ENCODE results near the gene EGFR.

The EGFR gene

DNA sequence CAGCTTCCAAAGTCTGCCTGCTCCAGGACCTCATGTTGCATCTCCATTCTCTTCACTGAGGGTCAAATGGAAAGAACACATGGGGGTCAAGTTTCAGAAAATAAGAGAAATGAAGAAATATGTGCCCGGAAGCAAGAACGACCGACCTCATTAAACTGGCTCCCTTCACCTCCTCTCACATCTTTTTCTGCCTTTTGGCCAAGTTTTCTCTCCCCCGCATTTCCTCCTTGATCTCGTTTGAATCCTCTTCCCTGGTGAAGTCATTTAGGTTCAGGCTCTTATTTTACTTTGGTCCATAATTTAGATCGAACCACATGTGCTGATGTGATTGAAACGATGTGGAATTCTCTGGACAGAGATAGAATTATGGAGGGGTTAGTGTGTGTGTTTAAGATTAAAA lies 44.2 kb downstream of the EGFR start:
- no peak for DNase-seq (ENCODE audit: low spot score)

DNA sequence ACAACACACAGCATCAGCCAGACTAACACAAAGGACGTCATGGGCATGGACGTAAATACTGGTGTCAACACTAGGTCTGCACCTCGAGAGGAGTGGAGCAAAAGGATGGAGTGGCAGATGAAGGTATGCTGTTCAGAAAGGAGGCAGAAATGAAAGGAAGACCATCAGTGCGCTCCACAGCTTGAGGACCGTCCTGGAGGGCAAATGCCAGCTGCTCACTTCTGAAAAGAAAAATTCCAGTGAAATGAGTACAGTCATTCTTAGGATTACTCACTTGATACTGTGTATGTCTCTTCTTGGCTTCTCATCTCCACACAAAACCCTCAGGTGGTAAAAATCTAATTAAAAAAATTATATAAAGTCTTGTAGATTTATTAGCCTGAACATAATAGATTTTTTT lies 44.8 kb downstream of the EGFR start:
- no peak for DNase-seq (ENCODE audit: low spot score)

DNA sequence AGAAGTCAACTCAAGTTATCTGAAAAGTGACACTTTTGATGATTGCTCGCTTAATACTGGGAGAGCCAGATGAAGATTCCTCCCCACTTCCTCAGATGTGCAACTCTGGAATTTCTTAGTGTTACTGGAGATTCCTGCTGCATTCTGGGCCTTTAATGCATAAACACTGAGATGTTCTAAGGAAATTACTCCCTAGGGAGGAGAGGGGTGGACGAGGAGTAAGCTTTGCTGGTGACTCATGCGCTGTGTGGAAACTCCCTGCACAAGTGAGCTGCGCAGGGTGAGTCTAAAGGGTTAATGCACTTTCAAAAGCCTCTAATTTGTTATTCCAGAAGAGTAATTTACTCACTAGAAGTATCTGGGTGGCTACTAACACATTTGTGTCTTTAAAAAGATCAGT lies 46.3 kb downstream of the EGFR start:
- peak; percentile 92 for DNase-seq (ENCODE audit: low spot score)

DNA sequence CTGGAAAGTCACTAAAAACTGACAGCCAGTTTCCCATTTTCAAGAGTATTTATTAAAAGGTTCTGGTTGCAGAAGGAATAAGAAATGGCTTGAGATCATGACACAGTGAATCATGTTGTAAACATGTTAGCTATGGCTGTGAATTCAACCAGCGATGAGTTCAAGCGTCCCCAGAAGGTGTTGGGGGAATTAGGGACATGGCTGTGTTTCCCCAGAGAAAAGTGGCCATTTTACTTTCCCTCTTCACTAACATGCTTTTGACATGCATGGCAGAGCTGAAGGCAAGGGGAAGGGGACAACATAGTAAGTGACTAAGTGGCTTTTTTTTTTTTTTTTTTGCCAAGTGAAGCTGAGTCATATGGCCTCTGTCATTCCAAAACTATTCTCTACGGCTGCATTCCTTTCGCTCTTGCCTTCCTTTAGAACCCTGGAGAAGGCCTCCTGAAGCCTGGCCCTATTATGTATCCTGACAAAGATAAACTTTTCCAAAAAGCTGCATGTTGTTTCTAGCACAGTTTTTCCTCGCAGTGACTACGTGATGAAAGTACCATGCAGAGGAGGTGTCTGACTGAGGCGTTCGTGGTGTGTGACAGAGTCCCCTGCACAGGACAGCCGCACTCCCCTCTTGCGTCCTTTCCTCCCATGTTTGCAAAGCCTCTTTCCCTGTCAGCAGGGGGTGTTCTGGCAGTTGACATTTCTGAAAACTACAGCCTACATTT lies 46.9 kb downstream of the EGFR start:
- DNase-seq (ENCODE audit: low spot score): peak; percentile 77

DNA sequence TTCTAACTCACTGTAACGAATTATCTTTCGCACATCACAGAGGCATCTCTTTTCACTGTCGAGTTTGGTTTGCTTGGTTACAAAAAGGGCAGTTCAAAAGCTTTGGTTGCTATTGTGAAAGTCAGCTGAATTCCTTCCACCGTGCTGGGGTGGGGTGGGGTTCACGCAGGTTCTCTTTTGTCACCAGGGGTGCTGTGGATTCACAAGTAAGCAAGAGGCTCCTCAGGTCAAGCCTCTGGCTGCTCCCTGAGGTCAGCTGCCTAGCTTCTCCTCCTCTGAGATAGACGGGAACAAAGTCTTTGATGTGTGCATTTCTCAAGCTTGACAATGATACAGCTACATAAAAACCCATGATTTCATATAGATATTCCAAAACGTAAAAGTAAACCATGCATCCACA lies 47.7 kb downstream of the EGFR start:
- DNase-seq (ENCODE audit: low spot score): peak; percentile 61

DNA sequence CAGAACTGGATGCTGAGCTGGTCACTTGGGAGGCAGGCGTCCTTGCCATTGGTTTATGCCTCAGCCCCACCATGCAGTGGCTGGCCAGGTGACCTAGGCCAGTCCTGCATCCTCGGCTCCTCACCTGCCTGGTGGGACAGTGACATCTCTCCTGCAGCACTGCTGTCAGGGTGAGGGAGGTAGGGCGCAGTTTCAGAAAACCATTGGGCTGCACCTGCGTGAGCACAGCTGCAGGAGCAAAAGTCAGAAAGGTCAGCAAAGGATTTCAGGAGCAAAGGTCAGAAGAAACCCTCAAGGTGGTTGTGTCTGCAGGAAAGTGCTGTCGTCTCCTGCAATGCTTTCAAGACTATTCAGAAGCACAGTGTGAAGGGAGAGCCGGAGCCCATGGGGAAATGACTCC lies 48.1 kb downstream of the EGFR start:
- no peak for DNase-seq (ENCODE audit: low spot score)

DNA sequence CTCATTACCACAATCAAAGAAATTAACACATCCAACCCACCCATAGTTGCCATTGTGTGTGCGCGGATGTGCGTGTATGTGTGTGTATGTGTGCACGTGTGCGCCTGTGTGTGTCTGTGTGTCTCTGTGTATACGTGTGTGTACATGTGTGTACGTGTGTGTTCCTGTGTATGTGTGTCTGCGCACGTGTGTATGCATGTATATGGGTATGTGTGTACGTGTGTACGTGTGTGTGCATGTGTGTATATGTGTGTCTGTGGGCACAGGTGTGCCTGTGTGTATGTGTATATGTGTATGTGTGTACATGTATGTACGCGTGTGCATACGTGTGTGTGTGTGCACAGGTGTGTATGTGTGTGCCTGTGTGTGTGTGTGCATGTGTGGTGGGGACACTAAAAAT lies 48.9 kb downstream of the EGFR start:
- DNase-seq (ENCODE audit: low spot score): no peak

DNA sequence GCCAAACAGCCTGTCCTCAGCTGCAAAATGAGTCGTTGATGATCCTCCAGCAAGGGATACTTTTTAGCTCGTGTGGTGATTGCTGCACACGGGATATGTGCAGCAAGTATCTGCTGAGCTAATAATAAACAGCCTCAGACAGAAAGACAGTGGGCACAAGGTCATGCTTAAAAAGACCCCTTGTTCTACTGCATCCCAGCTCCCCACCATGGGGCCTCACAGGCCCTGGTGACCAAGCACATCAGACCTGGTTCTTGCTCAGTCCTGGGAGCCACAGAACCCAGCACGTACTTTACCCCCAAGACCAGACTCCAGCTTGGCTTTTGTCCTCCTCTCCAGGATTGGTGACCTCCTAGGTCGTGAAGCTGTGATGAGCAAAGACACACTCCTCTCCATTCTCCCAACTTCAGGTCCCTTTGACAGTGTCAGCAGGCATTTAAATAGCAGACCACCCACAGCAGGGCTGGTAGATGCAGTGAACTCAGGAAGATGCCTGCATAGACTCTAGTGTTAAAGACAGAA lies 50.5 kb downstream of the EGFR start:
- DNase-seq (ENCODE audit: low spot score): no peak

DNA sequence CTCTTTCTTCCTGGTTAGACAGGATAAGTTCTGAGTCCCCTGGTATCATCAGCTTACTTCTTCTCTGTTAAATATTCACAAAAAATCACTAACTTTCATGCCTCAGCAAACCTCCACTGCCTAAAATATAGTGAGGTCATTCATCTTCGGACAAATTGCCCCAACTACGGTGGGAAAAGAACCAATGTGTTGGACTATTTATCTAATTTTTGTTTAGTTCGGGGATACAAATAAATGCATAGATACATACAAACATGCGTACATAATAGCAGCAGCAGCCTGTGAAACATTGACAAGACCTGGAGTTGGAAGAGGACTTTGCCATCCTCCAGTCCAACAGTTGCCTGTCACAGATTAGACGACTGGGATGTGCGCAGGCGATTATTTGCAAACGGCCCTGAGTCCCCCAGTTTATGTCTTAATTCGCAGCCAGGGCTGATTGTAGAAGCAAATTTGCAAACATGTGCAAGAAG lies 51.5 kb downstream of the EGFR start:
- no peak for DNase-seq (ENCODE audit: low spot score)

DNA sequence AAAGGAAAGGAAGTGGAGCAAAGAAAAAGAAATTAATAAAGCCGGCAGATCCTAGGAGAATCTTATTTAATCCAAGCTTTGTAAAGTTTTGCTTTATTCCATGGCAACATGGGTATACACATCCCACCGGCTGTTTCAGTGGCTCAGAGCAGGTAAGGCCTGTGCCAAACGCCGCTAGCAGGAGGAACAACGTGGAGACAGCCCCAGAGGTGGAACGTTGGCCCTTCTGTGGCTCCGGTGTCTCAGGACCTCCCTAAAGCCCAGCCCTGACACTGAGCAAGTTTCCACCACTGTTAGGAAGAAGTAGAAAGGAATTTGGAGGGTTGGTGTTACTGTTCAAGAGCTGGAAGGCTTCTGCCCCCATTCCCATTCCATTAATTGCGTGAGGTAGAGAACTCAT lies 52.0 kb downstream of the EGFR start:
- DNase-seq (ENCODE audit: low spot score): no peak

DNA sequence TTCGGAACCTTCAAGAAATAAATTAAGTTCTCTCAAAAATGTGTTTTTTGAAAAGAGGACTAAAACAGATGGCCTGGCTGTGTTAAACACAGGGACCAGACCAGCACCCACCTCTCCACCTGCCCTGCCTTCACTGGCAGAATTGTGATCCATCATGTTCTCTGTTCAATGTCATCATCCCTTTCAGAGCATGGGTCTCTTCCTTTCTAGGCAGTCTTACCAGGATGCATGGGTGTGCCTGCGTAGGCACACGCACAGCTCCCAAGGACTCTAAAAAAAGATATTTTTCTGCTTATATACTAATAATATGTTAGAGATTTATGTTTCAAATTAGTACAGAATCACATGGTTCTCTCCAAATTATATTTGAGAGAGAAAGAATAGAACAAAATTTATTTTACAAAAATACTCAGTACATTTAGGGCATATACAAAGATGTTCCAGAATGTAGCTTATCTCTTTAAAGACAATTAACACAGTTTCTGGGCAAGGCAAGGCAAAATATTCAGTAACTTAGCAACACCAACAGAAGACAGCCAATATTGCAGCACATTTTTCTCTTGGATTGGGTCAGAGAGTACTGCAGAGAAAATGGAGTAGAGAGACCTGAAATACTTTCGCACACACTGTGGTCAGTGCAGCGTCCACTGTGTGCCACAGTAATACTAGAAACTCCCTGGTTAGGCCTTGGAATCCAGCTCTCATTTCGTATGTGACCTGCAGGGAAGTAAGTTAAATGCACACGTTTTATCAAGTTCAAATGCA lies 52.8 kb downstream of the EGFR start:
- DNase-seq (ENCODE audit: low spot score): peak; percentile 53

DNA sequence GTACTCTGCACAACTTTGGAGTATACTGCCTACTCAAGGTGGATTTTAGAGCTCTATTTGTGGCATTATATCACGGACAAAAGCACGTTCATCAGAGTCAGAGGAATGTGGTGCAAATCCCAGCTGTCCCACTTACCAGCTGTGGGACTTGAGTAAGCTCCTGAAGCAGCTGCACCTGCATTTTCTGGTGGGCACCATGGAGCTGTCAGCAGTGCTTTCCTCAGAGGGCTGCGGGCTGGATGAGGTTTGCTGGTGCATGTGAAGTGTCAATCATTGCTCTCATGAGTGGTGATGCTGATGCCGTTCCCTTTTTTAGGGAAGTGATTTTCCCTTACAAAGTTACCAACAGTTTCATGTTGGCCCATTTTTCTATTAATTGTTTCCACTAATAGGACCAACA lies 53.4 kb downstream of the EGFR start:
- no peak for DNase-seq (ENCODE audit: low spot score)

DNA sequence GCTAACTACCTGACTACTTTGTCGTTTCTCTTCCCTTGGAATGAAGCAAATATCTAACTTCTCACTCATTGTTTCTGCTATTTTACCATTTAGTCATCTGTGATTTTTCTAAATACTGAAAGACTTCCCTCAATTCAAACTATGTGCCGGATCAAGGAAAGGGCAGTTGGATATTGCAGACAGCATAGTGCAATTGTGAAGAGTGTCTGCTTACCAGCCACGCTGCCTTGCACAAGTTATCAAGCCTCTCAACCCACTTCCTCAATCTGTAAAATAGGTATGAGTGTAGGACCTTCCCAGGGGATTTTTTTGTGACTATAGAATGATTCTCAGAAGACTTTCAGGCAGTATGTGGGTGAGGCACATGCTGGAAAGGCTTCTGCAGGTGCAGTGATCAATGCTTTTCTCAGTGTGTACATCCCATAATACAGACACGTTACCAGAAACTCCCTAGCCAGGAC lies 54.3 kb downstream of the EGFR start:
- no peak for DNase-seq (ENCODE audit: low spot score)

DNA sequence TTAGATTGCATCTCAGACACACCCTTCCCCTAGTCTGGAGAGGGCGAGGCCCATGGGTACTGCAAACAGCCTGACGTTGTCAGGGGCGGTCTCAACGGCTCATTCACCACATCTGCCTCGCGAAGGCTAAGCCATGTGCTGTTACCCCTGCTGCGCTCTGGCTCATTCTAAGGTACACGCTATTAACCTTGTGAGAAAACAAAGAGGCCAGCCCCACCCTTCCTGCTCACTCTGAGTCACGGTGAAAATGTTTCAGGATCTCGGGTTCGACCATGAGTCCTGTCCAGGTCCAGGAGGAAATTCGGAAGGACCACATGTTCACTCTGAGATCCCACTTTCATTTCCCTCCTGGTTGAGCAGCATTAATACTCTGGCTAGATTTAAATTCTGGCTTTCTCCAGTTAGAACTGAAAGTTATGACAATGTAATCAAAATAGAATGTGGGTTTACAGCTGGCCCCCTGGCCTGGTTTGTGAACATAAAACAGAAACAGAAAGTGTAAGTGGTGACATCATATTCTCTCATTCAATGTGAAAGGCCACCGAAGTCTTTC lies 55.2 kb downstream of the EGFR start:
- DNase-seq (ENCODE audit: low spot score): peak; percentile 58

DNA sequence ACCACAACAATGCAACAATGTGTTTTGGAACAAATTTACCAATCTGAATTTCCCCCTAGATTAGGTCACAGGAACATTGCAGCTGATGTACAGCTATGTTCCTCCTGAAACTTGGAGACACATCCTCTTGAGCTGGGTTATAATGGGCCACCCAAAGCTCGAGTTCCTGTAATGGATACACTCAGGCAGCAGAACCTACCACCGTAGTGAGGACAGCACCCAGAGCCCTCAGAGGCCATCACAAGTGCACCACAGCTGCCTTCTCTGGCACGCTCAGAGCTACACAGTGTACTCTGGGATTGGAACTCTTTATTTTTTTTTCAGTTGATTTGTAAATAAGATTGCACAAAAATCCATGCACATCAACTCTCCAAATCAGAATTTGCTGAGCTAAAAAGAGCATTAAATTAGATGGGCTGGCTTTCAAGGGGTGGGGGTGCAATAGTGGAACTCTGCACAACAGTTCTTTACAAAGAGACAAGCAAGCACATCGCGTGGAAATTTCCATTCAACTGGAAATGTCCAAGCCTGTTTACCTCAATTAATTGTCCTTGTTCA lies 56.7 kb downstream of the EGFR start:
- no peak for DNase-seq (ENCODE audit: low spot score)

DNA sequence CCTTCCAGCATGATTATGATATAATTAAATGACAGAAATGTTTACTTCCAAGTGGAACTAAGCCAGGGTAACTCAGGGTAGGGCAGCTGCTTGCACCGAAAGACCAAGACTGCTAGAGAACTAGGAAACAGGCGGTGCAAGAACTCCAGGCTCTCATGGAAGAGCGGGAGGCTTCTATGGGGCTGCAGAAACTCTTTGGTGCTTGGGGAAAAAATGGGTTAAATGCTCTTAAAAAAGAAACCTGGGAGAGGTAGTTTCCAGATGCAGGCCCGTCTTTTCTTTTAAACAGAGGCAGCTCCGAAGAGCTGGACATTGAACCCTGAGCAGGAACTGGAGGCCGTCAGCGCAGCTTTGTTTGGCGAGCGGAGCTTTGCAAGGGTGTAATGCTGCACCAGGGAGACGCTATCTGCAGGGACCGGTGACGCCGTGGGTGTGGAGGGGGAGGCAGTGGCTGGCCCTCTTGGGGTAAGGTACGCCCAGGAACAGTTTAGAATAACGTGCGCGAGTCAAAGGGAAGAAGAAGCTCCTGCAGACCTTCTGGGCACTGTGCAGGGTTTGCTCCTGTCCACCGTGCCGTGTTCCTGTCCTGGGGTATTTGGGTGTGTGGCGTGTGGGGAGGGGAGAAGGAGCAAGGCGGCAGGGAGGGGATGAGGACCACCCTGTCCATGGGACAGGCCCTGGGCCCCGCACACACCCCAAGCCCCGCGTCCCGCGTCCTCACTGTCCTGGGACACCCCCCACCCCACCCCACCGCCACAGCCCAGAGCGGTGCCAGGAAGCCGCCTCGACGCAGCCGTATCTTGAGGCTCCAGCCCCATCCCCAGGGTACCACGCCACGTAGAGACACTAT lies 59.0 kb downstream of the EGFR start:
- no peak for DNase-seq (ENCODE audit: low spot score)

DNA sequence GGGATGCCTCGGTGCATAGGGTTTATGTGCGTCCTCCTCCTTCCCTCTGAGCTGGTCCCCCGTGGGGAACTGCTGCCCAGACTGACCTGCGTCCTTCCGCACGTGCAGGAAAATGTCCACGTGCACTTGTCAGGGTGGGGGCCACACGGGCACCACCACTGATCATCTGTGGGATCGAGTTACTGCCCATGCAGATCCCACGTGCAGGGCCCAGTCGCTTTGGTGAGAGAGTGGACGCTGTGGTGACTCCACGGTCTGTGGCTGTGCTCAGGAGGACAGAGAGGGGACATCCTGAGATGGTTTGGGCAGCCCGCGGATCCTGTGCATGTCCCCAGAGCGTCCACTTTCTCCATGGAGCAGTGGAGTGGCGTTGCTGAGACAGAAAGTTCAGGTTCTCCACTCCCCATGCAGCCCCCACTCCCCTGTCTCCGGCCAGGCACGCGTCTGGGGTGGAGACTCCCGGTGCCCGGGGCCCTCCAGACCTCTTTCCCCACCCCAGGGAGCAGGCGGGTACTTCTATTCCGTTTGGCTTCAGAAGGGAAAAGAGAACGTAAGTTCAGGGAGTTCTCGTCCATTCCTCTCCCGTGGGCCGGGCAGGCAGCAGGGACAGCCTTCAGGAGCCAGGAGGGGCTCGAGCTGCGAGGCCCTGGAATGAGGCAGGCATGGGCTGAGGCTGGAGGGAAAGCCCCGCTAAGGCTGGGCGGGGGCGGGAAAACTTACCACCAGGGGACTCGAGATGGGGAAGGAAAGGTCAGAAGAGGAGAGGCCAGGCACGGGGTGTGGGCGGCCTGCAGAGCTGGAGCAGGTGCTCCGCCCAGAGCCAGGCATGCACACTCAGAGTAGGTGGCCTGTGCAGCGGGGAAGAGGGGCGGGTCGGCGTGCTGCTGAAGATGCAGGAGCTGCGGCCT lies 59.9 kb downstream of the EGFR start:
- no peak for DNase-seq (ENCODE audit: low spot score)

DNA sequence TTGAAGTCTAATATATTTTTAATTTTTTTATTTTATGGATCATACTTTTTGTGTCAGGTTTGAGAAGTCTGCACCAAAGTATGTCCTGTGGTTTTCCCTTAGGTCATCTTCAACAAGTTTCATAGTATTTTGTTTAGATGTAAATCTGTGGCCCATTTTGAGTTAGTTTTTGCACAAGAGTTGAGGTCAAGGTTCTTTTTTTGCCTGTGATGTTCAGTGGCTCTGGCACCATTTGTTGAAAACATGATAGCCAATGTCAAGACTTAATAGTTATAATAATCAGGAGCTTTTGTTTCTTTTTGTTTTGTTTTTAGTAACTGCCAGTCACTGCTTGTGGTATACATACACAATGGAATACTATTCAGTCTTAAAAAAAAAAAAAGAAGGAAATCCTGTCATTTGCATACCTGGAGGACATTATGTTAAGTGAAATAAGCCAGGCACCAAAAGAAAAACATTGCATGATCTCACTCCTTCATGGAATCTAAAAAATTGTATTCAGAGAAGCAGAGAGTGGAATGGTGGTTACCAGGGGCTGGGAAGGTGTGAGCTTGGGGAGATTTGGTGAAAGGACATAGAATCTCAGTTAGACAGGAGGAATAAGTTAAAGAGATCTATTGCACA lies 61.3 kb downstream of the EGFR start:
- DNase-seq (ENCODE audit: low spot score): no peak

DNA sequence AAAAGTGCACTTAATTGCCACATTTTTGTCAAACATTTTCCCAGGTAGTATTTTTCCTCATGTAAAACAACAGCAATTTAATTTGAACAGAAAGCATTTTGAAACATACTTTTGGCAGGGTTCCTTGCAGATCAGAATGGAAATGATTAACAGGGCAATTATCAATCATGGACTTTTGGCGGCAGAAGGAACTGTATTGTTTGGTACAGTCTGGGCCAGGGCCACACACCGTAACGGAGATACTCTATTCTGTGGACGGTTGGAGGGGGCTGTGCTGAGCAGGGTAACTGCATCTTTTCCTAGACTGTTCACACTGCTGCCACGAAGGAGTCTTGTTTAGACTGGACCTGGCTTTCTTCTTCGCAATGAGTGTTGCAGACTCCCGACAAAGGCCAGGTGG lies 62.3 kb downstream of the EGFR start:
- DNase-seq (ENCODE audit: low spot score): no peak
